ENCODE results near the gene APIP.
"Not testable (repeated sequence)": the region's sequence is repeated elsewhere in the genome, so short reads cannot be mapped to it uniquely, and the experiment has no call there.

Gene APIP

DNA sequence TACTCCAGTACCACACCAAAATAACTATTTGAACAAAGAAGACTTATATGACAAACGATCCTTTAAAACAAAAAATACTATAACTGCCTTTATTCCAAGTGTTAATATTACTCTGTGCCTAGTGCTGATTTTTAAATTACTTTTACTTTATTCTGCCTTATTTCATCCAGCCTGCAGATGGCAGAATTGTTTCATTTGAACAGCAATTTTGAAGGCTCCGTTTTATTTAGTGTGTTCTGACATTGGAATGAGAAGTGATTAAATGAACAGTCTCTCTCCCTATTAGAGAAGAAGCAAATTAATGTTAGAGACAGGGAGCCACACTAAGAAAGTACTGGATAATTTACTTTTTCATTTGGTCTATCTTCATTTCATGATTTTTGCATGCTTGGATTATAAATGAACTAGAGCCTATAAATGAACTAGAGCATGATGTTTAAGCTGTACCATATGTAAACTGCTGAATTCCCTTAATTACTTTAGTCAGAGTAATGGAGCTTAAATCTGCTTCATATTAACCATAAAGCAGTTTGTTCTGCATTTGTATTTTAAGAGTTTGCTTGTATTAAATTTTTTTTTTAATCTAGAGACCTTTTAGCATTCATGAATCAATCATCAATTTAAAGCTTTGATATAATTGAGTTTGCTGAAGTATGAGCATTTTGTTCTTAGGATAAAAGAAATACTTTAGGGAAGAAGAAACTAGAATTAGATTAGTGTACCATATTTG is 10.1 kb upstream of the APIP start:
- DNase-seq (ENCODE audit: low read depth) = no peak

- no peak for DNase-seq (ENCODE audit: low read depth)
Observed at GRCh38 chr11:34924714-34925113, 8.5 kb upstream of the APIP start.

GRCh38 chr11:34921156-34921555 is 5.0 kb upstream of the APIP start:
- DNase-seq (ENCODE audit: low read depth) = no peak

GRCh38 chr11:34916843-34917770 is 928 bp upstream of the APIP start:
- DNase-seq (ENCODE audit: low read depth) = no peak

- no peak for DNase-seq (ENCODE audit: low read depth)
Observed at GRCh38 chr11:34915136-34916014, 804 bp downstream of the APIP start.

- DNase-seq (ENCODE audit: low read depth) = not testable (repeated sequence)
Observed at GRCh38 chr11:34913556-34913955, 2.6 kb downstream of the APIP start.

DNA sequence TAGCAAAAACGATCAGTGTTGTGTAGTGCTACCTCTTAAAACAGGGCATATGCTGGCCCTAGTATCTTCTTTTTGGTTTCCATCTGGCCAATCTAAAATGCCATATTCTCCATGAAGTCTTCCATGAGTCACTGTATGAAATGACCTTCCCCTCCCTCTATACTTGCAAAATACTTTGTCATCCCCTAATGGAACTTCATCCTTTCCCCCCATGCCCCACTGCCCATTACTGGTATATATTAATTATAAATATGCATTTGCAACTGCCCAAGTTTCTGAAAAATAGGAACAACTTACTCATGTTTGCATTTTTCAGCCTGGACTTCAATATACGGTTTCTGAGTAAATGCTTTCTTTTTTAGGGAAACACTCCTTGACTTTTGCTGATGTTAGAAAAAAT is 4.5 kb downstream of the APIP start:
- no peak for DNase-seq (ENCODE audit: low read depth)

GRCh38 chr11:34910817-34911216 is 5.4 kb downstream of the APIP start:
- no peak for DNase-seq (ENCODE audit: low read depth)

GRCh38 chr11:34909955-34910354 is 6.2 kb downstream of the APIP start:
- DNase-seq (ENCODE audit: low read depth) = no peak

DNA sequence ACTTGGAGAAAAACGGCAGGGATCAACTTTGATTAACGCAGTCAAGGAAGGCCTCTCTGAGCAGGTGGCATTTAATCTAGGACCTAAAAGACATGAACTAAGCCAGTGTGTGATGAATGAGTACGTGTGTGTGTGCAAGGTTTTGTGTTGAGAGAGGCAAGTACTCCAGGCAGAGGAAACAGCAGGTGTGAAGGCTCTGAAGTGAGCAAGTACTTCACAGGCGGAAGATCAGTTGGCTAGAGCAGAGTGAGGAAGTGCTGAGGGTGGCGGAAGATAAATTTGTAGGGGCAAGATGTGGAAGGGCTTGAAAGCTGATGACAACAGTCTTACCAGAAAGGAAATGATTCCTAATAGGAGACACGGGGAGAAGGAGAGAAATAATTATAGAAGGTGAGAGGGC is 6.8 kb downstream of the APIP start:
- DNase-seq (ENCODE audit: low read depth) = no peak

- no peak for DNase-seq (ENCODE audit: low read depth)
Observed at GRCh38 chr11:34907934-34908593, 8.1 kb downstream of the APIP start.

- DNase-seq (ENCODE audit: low read depth) = no peak
Observed at GRCh38 chr11:34905666-34906065, 10.5 kb downstream of the APIP start.

GRCh38 chr11:34904421-34904955 is 11.7 kb downstream of the APIP start:
- DNase-seq (ENCODE audit: low read depth) = no peak

- no peak for DNase-seq (ENCODE audit: low read depth)
Observed at GRCh38 chr11:34899633-34900016, 16.6 kb downstream of the APIP start.

- DNase-seq (ENCODE audit: low read depth) = no peak
Observed at GRCh38 chr11:34898474-34898873, 17.7 kb downstream of the APIP start.

DNA sequence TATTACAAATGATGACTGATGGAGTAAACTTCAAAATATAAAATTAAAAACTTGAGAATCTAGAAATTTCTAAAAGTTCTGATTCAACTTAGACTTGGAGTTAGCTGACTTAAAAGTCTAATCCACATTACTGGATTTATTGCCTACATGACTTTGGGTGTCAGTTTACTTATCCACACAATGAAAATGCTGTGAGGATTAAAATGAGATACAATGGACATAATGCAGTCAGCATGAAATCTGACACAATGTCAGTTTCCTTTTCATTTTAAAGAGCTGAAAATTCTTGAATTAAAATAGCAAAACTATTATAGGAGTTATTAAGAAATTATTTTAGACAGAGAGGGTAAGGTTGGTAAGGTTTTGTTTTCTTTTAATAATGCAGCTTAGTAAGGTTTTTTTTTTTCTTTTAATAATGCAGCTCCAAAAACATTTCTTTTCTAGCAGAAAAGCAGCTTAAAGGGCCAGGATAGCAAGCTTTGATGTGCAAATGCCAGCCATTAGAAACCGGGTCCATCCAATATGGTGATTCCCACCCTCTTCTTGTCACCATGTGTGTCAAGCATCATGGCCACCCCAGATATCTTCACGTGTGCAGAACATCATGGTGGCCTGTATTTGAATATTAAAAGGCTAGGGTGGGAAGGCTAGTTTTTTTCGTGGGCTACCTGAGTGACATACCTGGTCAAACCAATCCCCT is 18.9 kb downstream of the APIP start:
- DNase-seq (ENCODE audit: low read depth) = no peak

DNA sequence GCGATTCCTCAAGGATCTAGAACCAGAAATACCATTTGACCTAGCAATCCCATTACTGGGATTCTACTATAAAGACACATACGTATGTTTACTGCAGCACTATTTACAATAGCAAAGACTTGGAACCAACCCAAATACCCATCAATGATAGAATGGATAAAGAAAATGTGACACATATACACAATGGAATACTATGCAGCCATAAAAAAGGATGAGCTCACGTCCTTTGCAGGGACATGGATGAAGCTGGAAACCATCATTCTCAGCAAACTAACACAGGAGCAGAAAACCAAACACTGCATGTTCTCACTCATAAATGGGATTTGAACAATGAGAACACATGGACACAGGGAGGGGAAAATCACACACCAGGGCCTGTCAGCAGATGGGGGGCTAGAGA is 20.0 kb downstream of the APIP start:
- DNase-seq (ENCODE audit: low read depth) = not testable (repeated sequence)

GRCh38 chr11:34893416-34893815 is 22.8 kb downstream of the APIP start:
- no peak for DNase-seq (ENCODE audit: low read depth)

DNA sequence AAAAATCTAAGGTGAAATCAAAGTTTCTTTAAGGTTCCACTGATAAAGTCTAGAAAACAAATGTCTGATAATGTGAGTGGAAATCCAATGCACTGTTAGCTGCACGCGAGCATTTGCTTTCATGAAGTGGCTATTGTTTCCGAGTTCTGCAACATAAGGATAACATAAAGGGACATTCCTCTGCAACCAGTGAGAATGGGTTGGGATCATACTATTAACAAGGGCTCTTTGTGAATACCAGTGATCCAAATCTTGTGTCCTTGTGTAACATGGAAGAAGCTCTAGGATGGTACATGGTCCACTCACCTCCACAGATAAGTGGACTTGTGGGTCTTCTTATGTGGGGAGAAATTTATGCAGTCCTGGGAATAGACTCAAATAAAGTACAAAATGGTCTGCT is 24.6 kb downstream of the APIP start:
- no peak for DNase-seq (ENCODE audit: low read depth)

DNA sequence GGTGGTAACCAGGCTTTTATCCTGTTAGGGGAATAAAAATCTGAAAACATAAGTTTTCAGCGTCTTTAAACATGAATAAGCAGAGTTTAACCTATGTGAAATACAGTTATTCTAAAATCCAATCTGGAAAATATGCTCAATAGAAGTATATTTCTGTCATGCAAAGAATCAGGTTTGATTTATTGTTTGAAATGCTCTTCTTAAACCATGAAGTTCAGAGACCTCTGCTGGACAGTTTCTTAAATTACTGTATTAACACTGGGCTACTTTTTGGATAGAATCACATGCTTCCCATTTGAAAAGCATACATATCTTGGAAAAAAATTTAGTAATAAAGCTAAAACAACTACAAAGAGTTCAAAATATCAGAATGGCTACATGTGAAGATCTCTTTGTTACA is 25.4 kb downstream of the APIP start:
- DNase-seq (ENCODE audit: low read depth) = no peak

DNA sequence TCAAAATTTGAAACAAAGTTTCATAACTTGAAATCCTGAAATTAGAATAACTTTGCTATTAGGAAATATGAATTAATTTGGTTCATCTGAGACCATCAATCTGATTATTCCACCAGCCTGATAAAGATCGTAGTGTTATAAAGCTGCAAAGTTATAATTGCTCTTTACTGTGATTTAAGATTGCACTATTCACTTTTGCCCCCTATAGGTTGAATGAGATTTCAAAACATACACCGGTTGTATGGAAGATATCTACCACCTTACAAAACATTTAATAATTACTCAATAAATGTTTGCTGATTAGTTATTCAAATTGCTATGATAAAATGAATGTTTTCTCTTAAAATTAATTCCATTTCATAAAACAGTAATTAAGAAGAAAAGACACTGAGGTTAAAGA is 26.1 kb downstream of the APIP start:
- no peak for DNase-seq (ENCODE audit: low read depth)
